Mesendoderm (in vitro differentiated cells): Measurements from ENCODE around the gene CENPP.

Experiments
- DNase-seq: peaks from one replicate; pipeline ENCODE4 v3.0.0; 2013
- H2AK5ac ChIP-seq: 2 replicates; pipeline ENCODE4 v1.6.1; 2013; ENCODE audit warnings: low read length, inconsistent platforms
- H2BK120ac ChIP-seq: 2 replicates; pipeline ENCODE4 v1.6.1; 2013; ENCODE audit warnings: low read depth, mild to moderate bottlenecking, low read length, moderate library complexity, mixed read lengths
- H2BK15ac ChIP-seq: replicated peaks from 2 replicates; pipeline ENCODE4 v1.6.1; 2013; ENCODE audit warnings: low read depth, mild to moderate bottlenecking, moderate library complexity
- H2BK5ac ChIP-seq: 2 replicates; pipeline ENCODE4 v1.6.1; 2013; ENCODE audit warnings: low read length, inconsistent platforms
- H3K18ac ChIP-seq: 2 replicates; pipeline ENCODE4 v1.6.1; 2013; ENCODE audit warnings: mild to moderate bottlenecking, low read length, mixed read lengths
- H3K23ac ChIP-seq: one replicate; pipeline ENCODE4 v1.6.1; 2013; ENCODE audit warnings: low read length
- H3K27ac ChIP-seq: 2 replicates; pipeline ENCODE4 v1.5.1; 2013; ENCODE audit warnings: low read depth, mild to moderate bottlenecking, inconsistent platforms, low read length, moderate library complexity
- H3K27me3 ChIP-seq: 2 replicates; pipeline ENCODE4 v1.6.1; 2013; ENCODE audit warnings: low read length, control low read depth, mild to moderate bottlenecking, inconsistent platforms; ENCODE audit not compliant: insufficient read depth, poor library complexity
- H3K36me3 ChIP-seq: 2 replicates; pipeline ENCODE4 v1.6.1; 2013; ENCODE audit warnings: low read length, inconsistent platforms; ENCODE audit not compliant: control insufficient read depth, insufficient read depth
- H3K4ac ChIP-seq: one replicate; pipeline ENCODE4 v1.6.1; 2013; ENCODE audit warnings: low read depth, mild to moderate bottlenecking, low read length, moderate library complexity
- H3K4me1 ChIP-seq: 2 replicates; pipeline ENCODE4 v1.6.1; 2013; ENCODE audit warnings: low read depth, low read length, inconsistent platforms; ENCODE audit not compliant: control insufficient read depth
- H3K4me2 ChIP-seq: 2 replicates; pipeline ENCODE4 v1.6.1; 2013; ENCODE audit warnings: low read length
- H3K4me3 ChIP-seq: 2 replicates; pipeline ENCODE4 v1.5.1; 2013; ENCODE audit warnings: mild to moderate bottlenecking, low read length
- H3K56ac ChIP-seq: one replicate; pipeline ENCODE4 v1.6.1; 2013; ENCODE audit warnings: low read length
- H3K79me1 ChIP-seq: 2 replicates; pipeline ENCODE4 v1.6.1; 2013; ENCODE audit warnings: low read length, inconsistent platforms
- H3K79me2 ChIP-seq: 2 replicates; pipeline ENCODE4 v1.6.1; 2013; ENCODE audit warnings: mild to moderate bottlenecking, low read length; ENCODE audit not compliant: control insufficient read depth, insufficient read depth
- H3K9ac ChIP-seq: 2 replicates; pipeline ENCODE4 v1.6.1; 2013; ENCODE audit warnings: low read length, inconsistent platforms
- H4K5ac ChIP-seq: one replicate; pipeline ENCODE4 v1.6.1; 2013; ENCODE audit warnings: low read length
- H4K8ac ChIP-seq: one replicate; pipeline ENCODE4 v1.6.1; 2013; ENCODE audit warnings: low read depth, mild to moderate bottlenecking, control low read depth, low read length, moderate library complexity
- WGBS: extraction: QIAGEN DNeasy Blood & Tissue Kit; methylation state at CpG from one replicate; pipeline ENCODE4 v1.1.7; 2013; ENCODE audit warnings: low lambda C conversion rate, missing lambda C conversion rate; ENCODE audit not compliant: insufficient coverage; ENCODE audit errors: extremely low coverage; 5-methylcytosine and 5-hydroxymethylcytosine counted together

CENPP gene

GRCh38 chr9:92538541-92538940 is 212.8 kb downstream of the CENPP start:
- H2AK5ac ChIP-seq: no peak overlapping the region
- no peaks in the 10 kb centered on the region for H3K27me3 ChIP-seq
- no peak overlapping the region for H3K18ac ChIP-seq
- no peaks in the 10 kb centered on the region for H3K79me1 ChIP-seq
- no peak overlapping the region for H3K27ac ChIP-seq
- no peak overlapping the region for H2BK120ac ChIP-seq
- H3K4me1 ChIP-seq: no peaks in the 10 kb centered on the region
- no CpG with 5 or more reads among the region's 2 CpGs for WGBS
- H3K56ac ChIP-seq: no peak overlapping the region
- no peak overlapping the region for H4K8ac ChIP-seq
- H2BK5ac ChIP-seq: no peak overlapping the region
- no peak overlapping the region for H3K9ac ChIP-seq
- H3K79me2 ChIP-seq: no peaks in the 10 kb centered on the region
- no peak overlapping the region for H3K4me3 ChIP-seq
- H3K4me2 ChIP-seq: no peak overlapping the region
- H3K4ac ChIP-seq: no peak overlapping the region
- DNase-seq: no peak
- no peak overlapping the region for H3K23ac ChIP-seq
- no peak overlapping the region for H4K5ac ChIP-seq
- H2BK15ac ChIP-seq: no peak overlapping the region
- no peaks in the 10 kb centered on the region for H3K36me3 ChIP-seq

GRCh38 chr9:92543972-92544371 is 218.2 kb downstream of the CENPP start:
- no peak overlapping the region for H3K56ac ChIP-seq
- no peak overlapping the region for H4K8ac ChIP-seq
- H3K4me3 ChIP-seq: no peak overlapping the region
- no peak overlapping the region for H3K4me2 ChIP-seq
- no peaks in the 10 kb centered on the region for H3K4me1 ChIP-seq
- H2AK5ac ChIP-seq: no peak overlapping the region
- H3K79me2 ChIP-seq: no peaks in the 10 kb centered on the region
- H3K9ac ChIP-seq: no peak overlapping the region
- no peak overlapping the region for H3K18ac ChIP-seq
- no peak for DNase-seq
- no peak overlapping the region for H3K27ac ChIP-seq
- H2BK5ac ChIP-seq: no peak overlapping the region
- no peak overlapping the region for H3K4ac ChIP-seq
- no peaks in the 10 kb centered on the region for H3K36me3 ChIP-seq
- no peaks in the 10 kb centered on the region for H3K27me3 ChIP-seq
- H2BK15ac ChIP-seq: no peak overlapping the region
- H3K79me1 ChIP-seq: no peaks in the 10 kb centered on the region
- no peak overlapping the region for H4K5ac ChIP-seq
- no CpG with 5 or more reads among the region's 7 CpGs for WGBS
- H3K23ac ChIP-seq: no peak overlapping the region
- H2BK120ac ChIP-seq: no peak overlapping the region

- no peak overlapping the region for H3K4ac ChIP-seq
- H3K4me2 ChIP-seq: no peak overlapping the region
- no peak overlapping the region for H2BK15ac ChIP-seq
- H2AK5ac ChIP-seq: no peak overlapping the region
- H3K27me3 ChIP-seq: no peaks in the 10 kb centered on the region
- DNase-seq: no peak
- H3K56ac ChIP-seq: no peak overlapping the region
- H4K5ac ChIP-seq: no peak overlapping the region
- no peak overlapping the region for H4K8ac ChIP-seq
- WGBS: no CpG with 5 or more reads among the region's 33 CpGs
- no peak overlapping the region for H2BK5ac ChIP-seq
- H3K79me1 ChIP-seq: no peaks in the 10 kb centered on the region
- H3K4me3 ChIP-seq: no peak overlapping the region
- H3K18ac ChIP-seq: no peak overlapping the region
- H3K4me1 ChIP-seq: no peaks in the 10 kb centered on the region
- no peak overlapping the region for H3K9ac ChIP-seq
- no peak overlapping the region for H3K27ac ChIP-seq
- H3K79me2 ChIP-seq: no peaks in the 10 kb centered on the region
- H3K23ac ChIP-seq: no peak overlapping the region
- H2BK120ac ChIP-seq: no peak overlapping the region
- H3K36me3 ChIP-seq: no peaks in the 10 kb centered on the region
Measured at GRCh38 chr9:92545002-92545510, 219.3 kb downstream of the CENPP start.

GRCh38 chr9:92547356-92547755 is 221.6 kb downstream of the CENPP start:
- Histone ChIP-seq H3K4me2 (no peak overlapping the region), H3K23ac (no peak overlapping the region), H3K79me1 (no peaks in the 10 kb centered on the region), H2BK120ac (no peak overlapping the region), H3K9ac (no peak overlapping the region), H3K56ac (no peak overlapping the region), H3K27ac (no peak overlapping the region), H3K4ac (no peak overlapping the region), H4K5ac (no peak overlapping the region), H3K4me1 (no peaks in the 10 kb centered on the region), H4K8ac (no peak overlapping the region), H3K79me2 (no peaks in the 10 kb centered on the region), H2BK5ac (no peak overlapping the region), H3K18ac (no peak overlapping the region), H2AK5ac (no peak overlapping the region), H3K36me3 (no peaks in the 10 kb centered on the region), H3K27me3 (no peaks in the 10 kb centered on the region), H3K4me3 (no peak overlapping the region), H2BK15ac (no peak overlapping the region)
- no peak for DNase-seq
- no CpG with 5 or more reads among the region's 3 CpGs for WGBS

GRCh38 chr9:92550765-92551164 is 225.0 kb downstream of the CENPP start:
- H3K27me3 ChIP-seq: no peaks in the 10 kb centered on the region
- no peaks in the 10 kb centered on the region for H3K36me3 ChIP-seq
- H3K4me1 ChIP-seq: no peaks in the 10 kb centered on the region
- H2BK15ac ChIP-seq: no peak overlapping the region
- H3K4me3 ChIP-seq: no peak overlapping the region
- H3K27ac ChIP-seq: no peak overlapping the region
- H4K8ac ChIP-seq: no peak overlapping the region
- no peak overlapping the region for H3K4me2 ChIP-seq
- no peak overlapping the region for H2BK5ac ChIP-seq
- no peaks in the 10 kb centered on the region for H3K79me1 ChIP-seq
- H3K79me2 ChIP-seq: no peaks in the 10 kb centered on the region
- H2BK120ac ChIP-seq: no peak overlapping the region
- WGBS: no CpG with 5 or more reads among the region's 2 CpGs
- H3K23ac ChIP-seq: no peak overlapping the region
- no peak overlapping the region for H3K9ac ChIP-seq
- DNase-seq: peak; percentile 44
- H2AK5ac ChIP-seq: no peak overlapping the region
- H3K4ac ChIP-seq: no peak overlapping the region
- H3K18ac ChIP-seq: no peak overlapping the region
- H4K5ac ChIP-seq: no peak overlapping the region
- no peak overlapping the region for H3K56ac ChIP-seq

GRCh38 chr9:92558612-92559374 is 233.0 kb downstream of the CENPP start:
- Histone ChIP-seq H3K36me3 (no peaks in the 10 kb centered on the region), H3K27me3 (no peaks in the 10 kb centered on the region), H4K5ac (no peak overlapping the region), H3K23ac (no peak overlapping the region), H2BK5ac (no peak overlapping the region), H2BK120ac (no peak overlapping the region), H2BK15ac (no peak overlapping the region), H3K79me1 (no peaks in the 10 kb centered on the region), H3K27ac (no peak overlapping the region), H3K4me2 (no peak overlapping the region), H4K8ac (no peak overlapping the region), H2AK5ac (no peak overlapping the region), H3K18ac (peak overlapping the region; percentile 43), H3K56ac (no peak overlapping the region), H3K9ac (no peak overlapping the region), H3K4me1 (no peaks in the 10 kb centered on the region), H3K79me2 (no peaks in the 10 kb centered on the region), H3K4me3 (no peak overlapping the region), H3K4ac (no peak overlapping the region)
- no CpG with 5 or more reads among the region's 16 CpGs for WGBS
- DNase-seq: no peak
